IMR-90 (cell line): ENCODE data around the gene CCDC38. TPM values are rescaled to one million over a fixed set of nuclear protein-coding genes. Genes with fewer than 3 reads are reported as not detected.

Experiments
- ATAC-seq: fragments of 200-7000 bp; cut with Tn5 transposase; 2 replicates; pipeline ENCODE4 v1.9.1; 2020; ENCODE audit warnings: low read depth, mild to moderate bottlenecking, moderate library complexity
- BruUV-seq: library from RNA; stranded (reverse); fragments of 400-500 nt; replicated peaks from 2 replicates; lab custom pipeline; 2021; lab: Mats Ljungman, UMichigan
- CTCF ChIA-PET: fragments of 300-600 bp; formaldehyde crosslinking; extraction: SDS; loops from one replicate; lab custom pipeline; 2021; ENCODE audit warnings: antibody characterized with exemption; lab: Yijun Ruan, JAX
- POLR2A ChIA-PET: fragments of 300-600 bp; sonication (Branson Sonifier 250); formaldehyde crosslinking; loops from one replicate; lab custom pipeline; 2022; ENCODE audit warnings: antibody characterized with exemption; ENCODE audit not compliant: unreplicated experiment; lab: Charles Lee
- DNase-seq: peaks from one replicate; pipeline ENCODE4 v3.0.0; 2013
- H2AFZ ChIP-seq: replicated peaks from 2 replicates; pipeline ENCODE3; 2013; ENCODE audit warnings: low read length, mild to moderate bottlenecking; ENCODE audit not compliant: poor library complexity
- H2AK5ac ChIP-seq: 2 replicates; pipeline ENCODE4 v1.6.1; 2013; ENCODE audit warnings: low read depth, low read length, inconsistent platforms
- H2AK9ac ChIP-seq: replicated peaks from 2 replicates; pipeline ENCODE3; 2013; ENCODE audit warnings: mild to moderate bottlenecking, low read depth, low read length, moderate library complexity; ENCODE audit not compliant: poor library complexity
- H2BK120ac ChIP-seq: 2 replicates; pipeline ENCODE4 v1.6.1; 2013; ENCODE audit warnings: low read depth, low read length, inconsistent platforms
- H2BK15ac ChIP-seq: 3 replicates; pipeline ENCODE4 v1.6.1; 2013; ENCODE audit warnings: low read depth, low read length, inconsistent platforms
- H2BK20ac ChIP-seq: 2 replicates; pipeline ENCODE4 v1.6.1; 2013; ENCODE audit warnings: low read depth, mild to moderate bottlenecking, inconsistent platforms, low read length, moderate library complexity
- H2BK5ac ChIP-seq: 2 replicates; pipeline ENCODE4 v1.6.1; 2013; ENCODE audit warnings: mild to moderate bottlenecking, low read depth, low read length, inconsistent platforms; ENCODE audit not compliant: poor library complexity, severe bottlenecking
- H3K14ac ChIP-seq: replicated peaks from 2 replicates; pipeline ENCODE4 v1.6.1; 2013; ENCODE audit warnings: low read depth, low read length, inconsistent platforms
- H3K18ac ChIP-seq: 2 replicates; pipeline ENCODE4 v1.6.1; 2013; ENCODE audit warnings: low read depth, low read length, control low read depth
- H3K23ac ChIP-seq: 2 replicates; pipeline ENCODE4 v1.6.1; 2013; ENCODE audit warnings: low read depth, low read length, inconsistent platforms
- H3K27ac ChIP-seq: 2 replicates; pipeline ENCODE4 v1.5.1; 2013; ENCODE audit warnings: mild to moderate bottlenecking, control low read depth, low read length; ENCODE audit not compliant: insufficient read depth
- H3K27me3 ChIP-seq: 2 replicates; pipeline ENCODE4 v1.6.1; 2013; ENCODE audit warnings: low read length; ENCODE audit not compliant: control insufficient read depth, insufficient read depth
- H3K36me3 ChIP-seq: 2 replicates; pipeline ENCODE4 v1.6.1; 2013; ENCODE audit warnings: low read length, mixed read lengths; ENCODE audit not compliant: control insufficient read depth, insufficient read depth
- H3K4ac ChIP-seq: 2 replicates; pipeline ENCODE4 v1.6.1; 2013; ENCODE audit warnings: low read depth, low read length, inconsistent platforms
- H3K4me1 ChIP-seq: 2 replicates; pipeline ENCODE4 v1.6.1; 2013; ENCODE audit warnings: low read length, mixed read lengths; ENCODE audit not compliant: control insufficient read depth, insufficient read depth
- H3K4me2 ChIP-seq: 2 replicates; pipeline ENCODE4 v1.6.1; 2013; ENCODE audit warnings: low read depth, mild to moderate bottlenecking, control low read depth, low read length, moderate library complexity
- H3K4me3 ChIP-seq: 2 replicates; pipeline ENCODE4 v1.5.1; 2013; ENCODE audit warnings: low read depth, mild to moderate bottlenecking, control low read depth, low read length, moderate library complexity; ENCODE audit not compliant: insufficient read depth
- H3K56ac ChIP-seq: 2 replicates; pipeline ENCODE4 v1.6.1; 2013; ENCODE audit warnings: low read length, inconsistent platforms; ENCODE audit not compliant: insufficient read depth; ENCODE audit errors: extremely low read depth
- H3K79me1 ChIP-seq, 2 experiments: 2 replicates each; pipeline ENCODE4 v1.6.1; 2013; ENCODE audit warnings: low read length in 2 of 2, inconsistent platforms in 1 of 2, low read depth in 1 of 2
- H3K9ac ChIP-seq: 2 replicates; pipeline ENCODE4 v1.6.1; 2013; ENCODE audit warnings: low read depth, low read length, control low read depth
- H3K9me1 ChIP-seq: 2 replicates; pipeline ENCODE4 v1.6.1; 2013; ENCODE audit warnings: low read length, inconsistent platforms; ENCODE audit not compliant: insufficient read depth
- H3K9me3 ChIP-seq: 2 replicates; pipeline ENCODE4 v1.6.1; 2013; ENCODE audit warnings: low read length; ENCODE audit not compliant: control insufficient read depth, insufficient read depth
- H4K20me1 ChIP-seq: 2 replicates; pipeline ENCODE4 v1.6.1; 2013; ENCODE audit warnings: low read length, inconsistent platforms; ENCODE audit not compliant: insufficient read depth
- H4K5ac ChIP-seq: 2 replicates; pipeline ENCODE4 v1.6.1; 2013; ENCODE audit warnings: mild to moderate bottlenecking, low read depth, low read length, control low read depth
- H4K8ac ChIP-seq, 2 experiments: 2 replicates each; pipeline ENCODE4 v1.6.1; 2013; ENCODE audit warnings: low read depth in 2 of 2, low read length in 2 of 2, control low read depth in 1 of 2, inconsistent platforms in 1 of 2
- H4K91ac ChIP-seq: 2 replicates; pipeline ENCODE4 v1.6.1; 2013; ENCODE audit warnings: low read depth, low read length, inconsistent platforms; ENCODE audit not compliant: insufficient read depth
- CEBPB ChIP-seq: IDR thresholded peaks from 2 replicates; pipeline ENCODE4 v1.6.1; 2012; ENCODE audit warnings: low read depth, low read length, improper control_type of control experiment
- CHD1 ChIP-seq: IDR thresholded peaks from 2 replicates; pipeline ENCODE4 v1.6.1; 2012; ENCODE audit warnings: low read depth, low read length, improper control_type of control experiment
- MXI1 ChIP-seq: IDR thresholded peaks from 2 replicates; pipeline ENCODE4 v1.6.1; 2012; ENCODE audit warnings: low read depth, mild to moderate bottlenecking, low read length, moderate library complexity, borderline replicate concordance
- POLR2A ChIP-seq: IDR thresholded peaks from 2 replicates; pipeline ENCODE4 v1.6.1; 2012; ENCODE audit warnings: mild to moderate bottlenecking, low read depth, low read length
- WGBS, 2 experiments: methylation state at CpG; one replicate each; pipeline versions ENCODE4 v1.1.5 to v1.1.7; 2013; ENCODE audit warnings: missing lambda C conversion rate in 2 of 2; ENCODE audit not compliant: insufficient read length in 1 of 2; ENCODE audit errors: extremely low coverage in 2 of 2; 5-methylcytosine and 5-hydroxymethylcytosine counted together
- dilution Hi-C: fragments of 300-500 bp; cut with HindIII; formaldehyde crosslinking; loops from one replicate; pipeline ENCODE4 v1.14.3; 2018; ENCODE audit warnings: low sequenced_read_pairs; ENCODE audit not compliant: unreplicated experiment
- in situ Hi-C: fragments of 300-500 bp; cut with MboI; formaldehyde crosslinking; loops from 3 replicates; pipeline ENCODE4 v1.14.3; 2019; ENCODE audit warnings: low sequenced_read_pairs, inconsistent platforms, mixed read lengths
- intact Hi-C: fragments of 100-400 bp; cut with micrococcal nuclease; formaldehyde crosslinking; loops from 2 replicates; pipeline ENCODE4 v1.10.0; 2022
- polyA plus RNA-seq, 3 experiments: library from polyadenylated mRNA; depleted of rRNA; stranded (reverse); fragments of >200 nt; gene quantifications; 2 replicates each; pipeline ENCODE4 v1.2.3, GENCODE V29; 2012; ENCODE audit warnings: low replicate concordance in 1 of 3
- total RNA-seq: library from RNA; depleted of rRNA; stranded (reverse); fragments of >200 nt; gene quantifications from 2 replicates; pipeline ENCODE4 v1.2.3, GENCODE V29; 2012
- TF ChIP-seq, protein P1 (sequence below): fragments of 150-350 bp; IDR thresholded peaks from 2 replicates; pipeline ENCODE4 v1.6.1; 2017; ENCODE audit warnings: mild to moderate bottlenecking, antibody characterized with exemption, low read length, low read depth
- TF ChIP-seq, protein P2 (sequence below): conservative IDR thresholded peaks from 2 replicates; pipeline ENCODE4 v1.5.1; 2012; ENCODE audit warnings: mild to moderate bottlenecking, low read depth, low read length, improper control_type of control experiment

CCDC38 gene
- total and polyA plus RNA-seq, 2 of the 4 experiments (the other 2 are of a cell fraction) = not detected

DNA sequence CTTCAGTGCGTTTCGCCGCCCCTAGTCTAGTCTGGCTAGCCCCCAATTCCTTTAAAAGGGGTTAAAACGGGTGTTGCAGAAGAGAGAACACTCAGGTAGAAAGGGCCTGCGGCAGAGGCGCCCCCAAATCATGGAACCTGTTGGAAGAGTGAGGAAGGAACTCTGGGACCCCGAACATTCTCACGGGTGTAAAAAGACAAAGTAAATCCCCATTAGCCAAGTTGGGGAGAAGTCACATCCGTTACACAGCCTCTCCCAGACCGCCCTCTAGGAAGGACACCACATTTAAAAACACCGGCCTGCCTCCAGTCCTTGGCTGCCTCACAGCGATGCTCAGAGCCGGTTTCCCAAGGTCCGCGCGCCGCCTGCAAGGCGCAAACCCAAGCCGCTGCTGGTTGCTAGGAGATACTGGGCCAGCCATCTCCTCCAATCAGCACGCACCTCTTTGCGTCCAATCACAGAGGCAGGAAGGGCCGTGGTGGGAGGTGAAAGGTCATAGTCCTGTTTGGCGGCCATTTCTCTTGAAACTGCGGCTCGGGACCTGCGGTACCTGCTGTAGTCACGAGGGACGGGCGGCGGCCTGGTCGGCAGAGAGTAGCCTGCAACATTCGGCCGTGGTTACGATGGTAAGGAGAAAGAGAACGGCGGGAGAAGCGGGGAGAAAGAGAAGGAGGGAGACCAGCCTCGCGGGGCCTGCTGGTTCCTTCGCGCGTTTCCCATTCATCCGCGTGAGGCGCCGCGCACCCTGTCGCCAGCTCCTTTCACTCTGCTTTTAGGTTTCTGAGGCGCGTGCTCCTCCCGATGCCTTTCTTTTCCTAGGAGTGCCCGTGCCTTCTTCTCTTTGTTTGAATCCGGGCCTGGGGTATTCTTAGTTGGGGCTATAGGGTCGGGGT lies 83.7 kb downstream of the CCDC38 start, which contains the start of gene SNRPF:
Gene SNRPF (plus strand): TSS at position 502 of the 893 bp plus-strand sequence. CDS start 122 bp downstream, at position 624.
- H2AK9ac ChIP-seq = peak within 1 kb of the TSS; percentile 89
- H3K9me1 ChIP-seq = peaks cover 2% of the 10 kb centered on the region; the same call in 1 of the 2 replicates
- H4K20me1 ChIP-seq = peaks cover 4% of the 10 kb centered on the region; the same call in 1 of the 2 replicates
- peak within 1 kb of the TSS; percentile 34 for H2BK5ac ChIP-seq
- H3K14ac ChIP-seq = peak within 1 kb of the TSS; percentile 70
- H4K5ac ChIP-seq = peak within 1 kb of the TSS; percentile 73
- H2AK5ac ChIP-seq = no peak within 1 kb of the TSS; the same call in 1 of the 2 replicates
- H3K18ac ChIP-seq = no peak within 1 kb of the TSS
- H4K91ac ChIP-seq = no peak within 1 kb of the TSS
- peak within 1 kb of the TSS; percentile 73 for H3K9ac ChIP-seq
- H3K4me1 ChIP-seq = peaks cover 1% of the 10 kb centered on the region
- ChIA-PET POLR2A (no interaction called here), CTCF (no interaction called here)
- H3K79me1 ChIP-seq = peaks cover 8 to 42% of the 10 kb centered on the region in 2 experiments; a peak in 3 of 4 replicates
- peak within 1 kb of the TSS; percentile 57 for H3K27ac ChIP-seq
- intact Hi-C loops (no loop called here), in situ Hi-C loops (no loop called here), dilution Hi-C loops (no loop called here)
- peak within 1 kb of the TSS; percentile 76 for H3K4ac ChIP-seq
- H3K4me2 ChIP-seq = peak within 1 kb of the TSS; percentile 99
- H3K9me3 ChIP-seq = no peaks in the 10 kb centered on the region
- ATAC-seq (peak; percentile 97), DNase-seq (peak; percentile 97)
- TF ChIP-seq, protein P1, sequence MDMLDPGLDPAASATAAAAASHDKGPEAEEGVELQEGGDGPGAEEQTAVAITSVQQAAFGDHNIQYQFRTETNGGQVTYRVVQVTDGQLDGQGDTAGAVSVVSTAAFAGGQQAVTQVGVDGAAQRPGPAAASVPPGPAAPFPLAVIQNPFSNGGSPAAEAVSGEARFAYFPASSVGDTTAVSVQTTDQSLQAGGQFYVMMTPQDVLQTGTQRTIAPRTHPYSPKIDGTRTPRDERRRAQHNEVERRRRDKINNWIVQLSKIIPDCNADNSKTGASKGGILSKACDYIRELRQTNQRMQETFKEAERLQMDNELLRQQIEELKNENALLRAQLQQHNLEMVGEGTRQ = peak; percentile 57
- TF ChIP-seq MXI1 (peak; percentile 85), CHD1 (peak; percentile 40; the same call in 1 of the 2 replicates), POLR2A (peak; percentile 78), CEBPB (peak; percentile 64)
- TF ChIP-seq, protein P2, sequence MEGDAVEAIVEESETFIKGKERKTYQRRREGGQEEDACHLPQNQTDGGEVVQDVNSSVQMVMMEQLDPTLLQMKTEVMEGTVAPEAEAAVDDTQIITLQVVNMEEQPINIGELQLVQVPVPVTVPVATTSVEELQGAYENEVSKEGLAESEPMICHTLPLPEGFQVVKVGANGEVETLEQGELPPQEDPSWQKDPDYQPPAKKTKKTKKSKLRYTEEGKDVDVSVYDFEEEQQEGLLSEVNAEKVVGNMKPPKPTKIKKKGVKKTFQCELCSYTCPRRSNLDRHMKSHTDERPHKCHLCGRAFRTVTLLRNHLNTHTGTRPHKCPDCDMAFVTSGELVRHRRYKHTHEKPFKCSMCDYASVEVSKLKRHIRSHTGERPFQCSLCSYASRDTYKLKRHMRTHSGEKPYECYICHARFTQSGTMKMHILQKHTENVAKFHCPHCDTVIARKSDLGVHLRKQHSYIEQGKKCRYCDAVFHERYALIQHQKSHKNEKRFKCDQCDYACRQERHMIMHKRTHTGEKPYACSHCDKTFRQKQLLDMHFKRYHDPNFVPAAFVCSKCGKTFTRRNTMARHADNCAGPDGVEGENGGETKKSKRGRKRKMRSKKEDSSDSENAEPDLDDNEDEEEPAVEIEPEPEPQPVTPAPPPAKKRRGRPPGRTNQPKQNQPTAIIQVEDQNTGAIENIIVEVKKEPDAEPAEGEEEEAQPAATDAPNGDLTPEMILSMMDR = no peak; the same call in 1 of the 2 replicates
- no peak within 1 kb of the TSS for H2BK15ac ChIP-seq
- 0% methylated on average over 8 of the region's 54 CpGs; no CpG with 5 or more reads in 1 of the 2 experiments for WGBS, 2 experiments
- peaks cover 2% of the 10 kb centered on the region; the same call in 1 of the 2 replicates for H3K27me3 ChIP-seq
- peaks cover 3% of the 10 kb centered on the region for H3K36me3 ChIP-seq
- H2BK20ac ChIP-seq = no peak within 1 kb of the TSS
- H3K4me3 ChIP-seq = peak within 1 kb of the TSS; percentile 90
- H2AFZ ChIP-seq = peak within 1 kb of the TSS; percentile 96
- peak within 1 kb of the TSS; percentile 30 for H3K56ac ChIP-seq
- peak within 1 kb of the TSS; percentile 37 to 91; a peak in 3 of 4 replicates for H4K8ac ChIP-seq
- H2BK120ac ChIP-seq = no peak within 1 kb of the TSS
- peak within 1 kb of the TSS; percentile 80 for H3K23ac ChIP-seq
- no TSS peak for BruUV-seq
